Measurements from ENCODE around the gene TBCB. TPM values are rescaled to one million over a fixed set of nuclear protein-coding genes. Genes with fewer than 3 reads are reported as not detected.

Gene TBCB
- total and polyA plus RNA-seq, 3 donors from 2014 or later, result 177 to 226 (median 195) TPM

DNA sequence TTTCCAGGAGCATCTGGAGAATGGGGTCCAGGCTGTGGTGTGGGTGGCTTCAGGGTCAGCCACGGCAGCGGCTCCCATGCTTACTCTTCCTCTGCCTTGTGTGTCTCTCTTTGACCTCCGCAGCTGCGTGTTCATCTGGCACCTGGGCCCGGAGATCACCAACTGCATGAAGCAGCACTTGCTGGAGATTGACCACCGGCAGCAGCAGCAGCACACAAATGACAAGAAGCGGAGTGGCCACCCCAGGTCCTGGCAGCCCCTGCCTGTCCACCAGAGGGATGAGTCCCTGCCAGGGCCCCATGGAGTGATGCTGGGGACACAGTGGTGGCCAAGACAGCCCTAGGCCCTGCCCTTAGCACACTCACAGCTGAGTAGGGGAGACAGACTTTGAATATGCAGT, 22.7 kb upstream of the TBCB start:
- no peak for DNase-seq
- H3K9me3 ChIP-seq, result no peaks in the 10 kb centered on the region
- H3K27me3 ChIP-seq, result no peaks in the 10 kb centered on the region
- TF ChIP-seq, protein P1, sequence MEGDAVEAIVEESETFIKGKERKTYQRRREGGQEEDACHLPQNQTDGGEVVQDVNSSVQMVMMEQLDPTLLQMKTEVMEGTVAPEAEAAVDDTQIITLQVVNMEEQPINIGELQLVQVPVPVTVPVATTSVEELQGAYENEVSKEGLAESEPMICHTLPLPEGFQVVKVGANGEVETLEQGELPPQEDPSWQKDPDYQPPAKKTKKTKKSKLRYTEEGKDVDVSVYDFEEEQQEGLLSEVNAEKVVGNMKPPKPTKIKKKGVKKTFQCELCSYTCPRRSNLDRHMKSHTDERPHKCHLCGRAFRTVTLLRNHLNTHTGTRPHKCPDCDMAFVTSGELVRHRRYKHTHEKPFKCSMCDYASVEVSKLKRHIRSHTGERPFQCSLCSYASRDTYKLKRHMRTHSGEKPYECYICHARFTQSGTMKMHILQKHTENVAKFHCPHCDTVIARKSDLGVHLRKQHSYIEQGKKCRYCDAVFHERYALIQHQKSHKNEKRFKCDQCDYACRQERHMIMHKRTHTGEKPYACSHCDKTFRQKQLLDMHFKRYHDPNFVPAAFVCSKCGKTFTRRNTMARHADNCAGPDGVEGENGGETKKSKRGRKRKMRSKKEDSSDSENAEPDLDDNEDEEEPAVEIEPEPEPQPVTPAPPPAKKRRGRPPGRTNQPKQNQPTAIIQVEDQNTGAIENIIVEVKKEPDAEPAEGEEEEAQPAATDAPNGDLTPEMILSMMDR (IDR thresholded peaks at IDR 0.05), result no peak
- no peak for TF ChIP-seq POLR2A (IDR thresholded peaks at IDR 0.05)
- WGBS, 2 donors, result 95% methylated on average over 7 of the region's 7 CpGs
- no peaks in the 10 kb centered on the region for H3K4me1 ChIP-seq
- no peaks in the 10 kb centered on the region for H3K36me3 ChIP-seq (ENCODE audit: low read depth, missing control alignments)
- H3K27ac ChIP-seq, result no peak overlapping the region
- intact Hi-C loops (cut with DNase I; ENCODE audit: low total_unique reads), result no loop called here
- H3K4me3 ChIP-seq, result no peak overlapping the region

DNA sequence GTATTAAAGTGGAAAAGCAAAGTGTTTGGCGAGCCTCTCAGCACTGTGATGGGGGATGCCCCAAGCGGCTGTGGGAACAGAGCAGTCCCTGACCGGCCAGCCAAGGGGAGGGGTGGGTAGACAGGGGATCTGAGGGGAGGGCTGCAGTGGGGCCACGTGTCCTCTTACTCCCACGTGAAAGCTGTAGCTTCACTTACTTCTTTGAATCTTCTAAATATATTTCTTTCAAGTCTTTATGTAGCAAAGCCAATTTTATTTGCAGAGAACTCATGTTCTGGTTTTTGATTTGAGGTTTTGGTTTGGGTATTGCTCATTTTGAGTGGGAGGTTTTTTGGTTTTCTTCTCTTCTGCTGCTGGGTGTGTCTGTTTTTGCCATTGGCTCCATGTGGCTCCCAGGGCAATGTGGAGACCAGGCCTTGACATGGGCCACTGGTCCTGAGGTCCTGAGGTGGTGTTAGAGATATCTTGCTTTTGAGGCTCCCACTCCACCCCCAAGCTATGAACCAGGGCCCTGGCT, 22.1 kb upstream of the TBCB start:
- Histone ChIP-seq H3K36me3 (ENCODE audit: low read depth, missing control alignments) (no peaks in the 10 kb centered on the region), H3K4me1 (no peaks in the 10 kb centered on the region), H3K27me3 (no peaks in the 10 kb centered on the region), H3K9me3 (no peaks in the 10 kb centered on the region), H3K4me3 (no peak overlapping the region), H3K27ac (no peak overlapping the region)
- 76 to 80% methylated on average over 5 of the region's 5 CpGs for WGBS, 2 donors
- no peak for TF ChIP-seq POLR2A (IDR thresholded peaks at IDR 0.05)
- TF ChIP-seq, protein P1 (IDR thresholded peaks at IDR 0.05), result no peak
- no peak for DNase-seq
- intact Hi-C loops (cut with DNase I; ENCODE audit: low total_unique reads), result no loop called here

DNA sequence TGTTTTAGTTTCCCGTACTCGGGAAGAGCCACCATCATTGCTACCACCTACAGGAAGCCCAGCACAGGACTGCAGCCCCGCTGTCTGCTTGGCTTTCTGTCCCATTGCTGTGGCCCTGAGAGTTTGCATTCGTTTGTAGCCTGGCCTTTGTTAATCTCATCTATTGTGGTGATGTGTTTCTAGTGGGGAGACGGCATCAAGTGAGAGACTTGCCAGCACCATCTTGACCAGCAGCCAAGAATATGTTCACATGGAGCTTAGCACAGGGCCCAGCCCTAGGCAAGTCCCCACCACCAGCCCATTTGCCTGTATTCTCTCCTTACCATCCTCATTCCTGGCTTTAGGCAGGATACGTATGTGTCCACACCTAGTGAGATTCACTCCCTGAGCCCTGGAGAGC, 21.6 kb upstream of the TBCB start:
- intact Hi-C loops (cut with DNase I; ENCODE audit: low total_unique reads), result no loop called here

DNA sequence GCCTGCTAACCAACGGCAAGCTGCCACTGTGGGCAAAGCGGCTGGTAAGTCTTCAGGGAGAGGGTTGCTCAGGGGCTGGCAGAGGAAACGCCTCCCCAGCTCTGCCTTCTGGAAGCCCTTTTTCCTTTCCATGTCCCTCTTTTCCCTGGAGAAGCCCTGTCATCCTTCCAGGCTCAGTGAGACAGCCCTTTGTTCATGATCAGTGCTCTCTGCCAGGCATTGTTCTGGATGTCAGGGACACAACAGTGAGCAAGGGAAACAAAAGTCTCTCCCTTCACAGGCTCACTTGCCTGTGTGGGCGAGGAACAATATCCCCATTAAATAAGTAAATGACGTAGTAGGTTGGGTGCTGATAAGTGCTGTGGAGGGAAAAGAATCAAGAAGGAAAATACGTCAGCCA, 18.2 kb upstream of the TBCB start:
- no peak overlapping the region for H3K27ac ChIP-seq
- WGBS, 2 donors, result 60 to 77% methylated on average over 5 to 6 of the region's 6 CpGs

More for the DNA sequence above, 21.6 kb upstream of the TBCB start:
- Histone ChIP-seq H3K4me1 (no peaks in the 10 kb centered on the region), H3K36me3 (ENCODE audit: low read depth, missing control alignments) (no peaks in the 10 kb centered on the region), H3K9me3 (no peaks in the 10 kb centered on the region), H3K27me3 (no peaks in the 10 kb centered on the region), H3K4me3 (no peak overlapping the region), H3K27ac (no peak overlapping the region)
- WGBS, 2 donors, result 77 to 90% methylated on average over 2 to 6 of the region's 6 CpGs
- DNase-seq, result no peak
- TF ChIP-seq, protein P1 (IDR thresholded peaks at IDR 0.05), result no peak
- TF ChIP-seq POLR2A (IDR thresholded peaks at IDR 0.05), result no peak

More for the DNA sequence above, 18.2 kb upstream of the TBCB start:
- DNase-seq, result peak; percentile 64
- TF ChIP-seq POLR2A (IDR thresholded peaks at IDR 0.05), result no peak
- TF ChIP-seq, protein P1 (IDR thresholded peaks at IDR 0.05), result no peak
- Histone ChIP-seq H3K36me3 (ENCODE audit: low read depth, missing control alignments) (no peaks in the 10 kb centered on the region), H3K4me1 (no peaks in the 10 kb centered on the region), H3K27me3 (no peaks in the 10 kb centered on the region), H3K9me3 (no peaks in the 10 kb centered on the region), H3K4me3 (no peak overlapping the region)
- intact Hi-C loops (cut with DNase I; ENCODE audit: low total_unique reads), result no loop called here

Data from testis (tissue), 3 donors.